Prostate gland (tissue), 2 donors: ENCODE measurements around the gene ADRM1.

Experiments used
- CTCF ChIP-seq, 4 experiments: fragments of 200-600 bp in 2 of 4; fragments of 450-650 bp in 2 of 4; sonication (generic) in 2 of 4; IDR thresholded peaks; 1 replicate in 3 of 4; 2 replicates in 1 of 4; pipeline ENCODE4 v1.5.1; 2016 to 2019; ENCODE audit warnings: antibody characterized with exemption in 4 of 4, mild to moderate bottlenecking in 2 of 4, moderate library complexity in 2 of 4
- POLR2A ChIP-seq: fragments of 450-650 bp; IDR thresholded peaks from one replicate; pipeline ENCODE4 v1.6.1; 2016; ENCODE audit warnings: antibody characterized with exemption, mild to moderate bottlenecking
- POLR2AphosphoS5 ChIP-seq: sonication (generic); formaldehyde crosslinking; IDR thresholded peaks from one replicate; pipeline ENCODE4 v1.6.1; 2017; ENCODE audit warnings: antibody characterized with exemption

- TF ChIP-seq CTCF (IDR thresholded peaks at IDR 0.05) (no peak), POLR2A (no peak), POLR2AphosphoS5 (no peak)
Measured at GRCh38 chr20:62328684-62329388, 26.0 kb downstream of the ADRM1 start.
